ENCODE data around the gene SH3BP1. TPM values are rescaled to one million over a fixed set of nuclear protein-coding genes. Genes with fewer than 3 reads are reported as not detected.
A peak's percentile ranks its signal among the peaks of the same experiment; 100 is the strongest.

Gene SH3BP1
- total and polyA plus RNA-seq, 2 of the 13 experiments (the other 11 are each of a cell fraction or from before 2014, with no cell fraction given): 8.4 to 18.5 TPM

- TF ChIP-seq NONO (IDR thresholded peaks at IDR 0.05) (no peak), NONO (CRISPR knock-in tag; conservative IDR thresholded peaks at IDR 0.05) (peak; percentile 25), ZNF510 (CRISPR knock-in tag; IDR thresholded peaks at IDR 0.05; ENCODE audit: low read depth) (0 out of 2 replicates have a peak, but pooled peaks have one; percentile 8), SNAPC5 (CRISPR knock-in tag; IDR thresholded peaks at IDR 0.05; ENCODE audit: borderline replicate concordance) (no peak), FOXO1 (CRISPR knock-in tag; IDR thresholded peaks at IDR 0.05) (0 out of 2 replicates have a peak, but pooled peaks have one; percentile 10), FOXP1 (IDR thresholded peaks at IDR 0.05) (no peak), FOXP1 (CRISPR knock-in tag; IDR thresholded peaks at IDR 0.05) (no peak), ARHGAP35 (CRISPR knock-in tag; IDR thresholded peaks at IDR 0.05; ENCODE audit: borderline replicate concordance) (no peak), TEF (CRISPR knock-in tag; IDR thresholded peaks at IDR 0.05) (no peak), ZC3H4 (CRISPR knock-in tag; IDR thresholded peaks at IDR 0.05; ENCODE audit: borderline replicate concordance) (0 out of 2 replicates have a peak, but pooled peaks have one; percentile 25), ETS1 (CRISPR knock-in tag; IDR thresholded peaks at IDR 0.05) (no peak), ZBTB38 (CRISPR knock-in tag; IDR thresholded peaks at IDR 0.05) (no peak), NR2F1 (CRISPR knock-in tag; IDR thresholded peaks at IDR 0.05) (peak in 1 of 2 experiments; percentile 45; a peak in 2 of 4 replicates), PAX8 (CRISPR knock-in tag; IDR thresholded peaks at IDR 0.05; ENCODE audit: borderline replicate concordance) (peak; percentile 54; the same call in 1 of the 2 replicates), CHD2 (IDR thresholded peaks at IDR 0.05; ENCODE audit: low read depth, low read length) (peak; percentile 94), ZNF766 (CRISPR knock-in tag; IDR thresholded peaks at IDR 0.05; ENCODE audit: borderline replicate concordance) (peak; percentile 38; the same call in 1 of the 2 replicates), ZNF781 (CRISPR knock-in tag; IDR thresholded peaks at IDR 0.05; ENCODE audit: borderline replicate concordance, not compliant biosample characterization) (no peak), HNF1B (CRISPR knock-in tag; IDR thresholded peaks at IDR 0.05) (peak; percentile 70), ZGPAT (CRISPR knock-in tag; IDR thresholded peaks at IDR 0.05) (peak; percentile 83), SP5 (CRISPR knock-in tag; IDR thresholded peaks at IDR 0.05; ENCODE audit: borderline replicate concordance, low read depth) (0 out of 2 replicates have a peak, but pooled peaks have one; percentile 36), FOXK1 (CRISPR knock-in tag; IDR thresholded peaks at IDR 0.05; ENCODE audit: borderline replicate concordance, low read depth) (peak; percentile 72; the same call in 1 of the 2 replicates), ZNF543 (CRISPR knock-in tag; IDR thresholded peaks at IDR 0.05) (0 out of 2 replicates have a peak, but pooled peaks have one; percentile 88), SOX5 (CRISPR knock-in tag; IDR thresholded peaks at IDR 0.05; ENCODE audit: borderline replicate concordance) (peak; percentile 24; the same call in 1 of the 2 replicates)
These were observed 30.8 kb upstream of the SH3BP1 start, which contains the start of gene GGA1 (continued) for GRCh38 chr22:37608477-37609239.

Measured in HepG2 (cell line).